Muscle of leg (tissue), 11 donors: Measurements from ENCODE around the gene DPYD. TPM values are rescaled to one million over a fixed set of nuclear protein-coding genes. Genes with fewer than 3 reads are reported as not detected.

ENCODE experiments used
- DNase-seq: peaks from one replicate; pipeline ENCODE4 v3.0.0; 2013
- H3K27ac ChIP-seq: one replicate; pipeline ENCODE4 v1.5.1; 2013; ENCODE audit warnings: mild to moderate bottlenecking, low read length, control low read depth
- H3K27me3 ChIP-seq: one replicate; pipeline ENCODE4 v1.6.1; 2013; ENCODE audit warnings: low read length; ENCODE audit not compliant: control insufficient read depth, insufficient read depth
- H3K36me3 ChIP-seq: one replicate; pipeline ENCODE4 v1.6.1; 2013; ENCODE audit warnings: low read length; ENCODE audit not compliant: control insufficient read depth, insufficient read depth
- H3K4me1 ChIP-seq: one replicate; pipeline ENCODE4 v1.6.1; 2013; ENCODE audit warnings: low read length; ENCODE audit not compliant: control insufficient read depth, insufficient read depth
- H3K4me3 ChIP-seq: one replicate; pipeline ENCODE4 v1.5.1; 2013; ENCODE audit warnings: low read length, control low read depth
- H3K9me3 ChIP-seq: replicated peaks from 2 replicates; pipeline ENCODE4 v1.6.1; 2013; ENCODE audit warnings: low read depth, low read length; ENCODE audit not compliant: control insufficient read depth
- WGBS: methylation state at CpG from one replicate; pipeline ENCODE4 v1.1.5; 2013; ENCODE audit warnings: missing lambda C conversion rate; ENCODE audit not compliant: insufficient coverage; 5-methylcytosine and 5-hydroxymethylcytosine counted together
- polyA plus RNA-seq, 8 donors: library from polyadenylated mRNA; unstranded; fragments of 120-200 nt; gene quantifications; one replicate each; pipeline versions ENCODE4 v1.2.1 to v1.2.3, GENCODE V29; 2013; ENCODE audit warnings: inconsistent platforms in 1 of 8, low replicate concordance in 1 of 8; ENCODE audit not compliant: insufficient read length in 8 of 8, insufficient read depth in 1 of 8
- total RNA-seq: library from RNA; stranded (reverse); fragments of 120-200 nt; gene quantifications from one replicate; pipeline ENCODE4 v1.2.4, GENCODE V29; 2013

The DPYD gene
- total and polyA plus RNA-seq, 9 donors: 7.3 to 14.7 (median 9.8) TPM

- Histone ChIP-seq H3K27me3 (no peaks in the 10 kb centered on the region), H3K27ac (no peak overlapping the region), H3K36me3 (no peaks in the 10 kb centered on the region), H3K9me3 (peaks cover 2% of the 10 kb centered on the region), H3K4me1 (no peaks in the 10 kb centered on the region), H3K4me3 (no peak overlapping the region)
- no peak for DNase-seq
- no CpG with 5 or more reads among the region's 1 CpG for WGBS
Observed at GRCh38 chr1:97646071-97646470, 274.8 kb downstream of the DPYD start.

DNA sequence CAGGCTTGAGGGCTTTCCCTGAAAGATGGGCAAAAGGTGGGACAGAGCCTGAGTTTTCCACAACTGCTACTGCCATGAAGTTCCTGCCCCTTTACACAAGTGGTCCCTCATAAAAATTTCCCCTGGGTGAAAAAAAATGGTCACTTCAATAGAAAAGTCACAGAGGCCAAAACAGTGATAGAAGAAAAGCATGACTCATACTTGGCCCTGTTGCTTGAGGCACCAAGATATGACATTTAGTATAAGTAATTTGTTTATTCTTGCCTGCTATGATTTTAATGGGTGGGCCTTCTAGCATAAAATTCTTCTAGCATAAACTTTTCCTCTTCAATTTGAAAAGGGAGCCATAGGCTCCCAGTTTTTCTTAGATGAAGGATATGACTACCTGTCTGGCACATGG is 280.2 kb downstream of the DPYD start:
- H3K27ac ChIP-seq: no peak overlapping the region
- no peak for DNase-seq

DNA sequence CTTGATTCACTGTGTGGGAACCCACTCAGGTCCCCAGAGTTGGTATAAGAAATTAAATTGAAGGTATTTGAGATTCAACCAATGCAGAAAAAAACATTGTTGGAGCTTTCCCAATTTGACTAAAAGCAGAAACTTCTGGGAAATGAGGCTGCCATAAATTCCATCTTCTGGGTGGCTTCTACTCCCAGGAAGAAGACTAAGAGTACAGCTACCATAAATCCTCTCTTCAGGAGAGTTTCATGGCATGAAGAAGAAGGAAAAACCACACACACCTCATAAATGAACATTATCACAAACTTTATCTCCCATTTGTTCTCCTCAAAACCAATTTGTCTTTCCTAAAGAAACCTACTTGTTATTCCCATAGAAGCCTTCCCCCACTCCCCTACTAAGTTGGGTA is 283.9 kb downstream of the DPYD start:
- Histone ChIP-seq H3K4me3 (no peak overlapping the region), H3K9me3 (no peaks in the 10 kb centered on the region), H3K27me3 (no peaks in the 10 kb centered on the region), H3K4me1 (no peaks in the 10 kb centered on the region), H3K36me3 (no peaks in the 10 kb centered on the region), H3K27ac (no peak overlapping the region)
- no peak for DNase-seq

More for the DNA sequence above, 280.2 kb downstream of the DPYD start:
- Histone ChIP-seq H3K36me3 (no peaks in the 10 kb centered on the region), H3K9me3 (no peaks in the 10 kb centered on the region), H3K4me1 (no peaks in the 10 kb centered on the region), H3K4me3 (no peak overlapping the region), H3K27me3 (no peaks in the 10 kb centered on the region)

DNA sequence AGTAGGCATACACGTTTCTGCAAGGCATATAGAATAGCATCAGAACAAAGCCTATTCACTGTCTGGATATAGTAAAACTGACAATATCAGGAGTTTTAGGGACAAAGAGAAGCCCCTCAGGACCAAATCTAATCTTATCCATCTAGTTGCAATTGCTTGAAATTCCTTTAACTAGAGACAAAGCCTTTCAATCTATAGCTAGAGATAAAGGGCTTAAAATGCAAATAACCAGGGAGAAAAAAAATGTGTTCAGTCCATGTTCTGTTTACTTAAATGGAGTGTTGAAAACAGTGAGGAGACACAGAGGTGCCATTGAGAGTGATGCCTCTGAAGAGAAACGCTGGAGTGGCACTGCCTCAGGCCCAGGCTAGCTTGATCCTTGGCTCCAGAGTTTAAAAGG is 286.1 kb downstream of the DPYD start:
- H3K27ac ChIP-seq: no peak overlapping the region
- H3K4me1 ChIP-seq: no peaks in the 10 kb centered on the region
- DNase-seq: no peak
- 83% methylated on average over 1 of the region's 2 CpGs for WGBS
- no peak overlapping the region for H3K4me3 ChIP-seq
- H3K9me3 ChIP-seq: no peaks in the 10 kb centered on the region
- H3K36me3 ChIP-seq: no peaks in the 10 kb centered on the region
- H3K27me3 ChIP-seq: no peaks in the 10 kb centered on the region

DNA sequence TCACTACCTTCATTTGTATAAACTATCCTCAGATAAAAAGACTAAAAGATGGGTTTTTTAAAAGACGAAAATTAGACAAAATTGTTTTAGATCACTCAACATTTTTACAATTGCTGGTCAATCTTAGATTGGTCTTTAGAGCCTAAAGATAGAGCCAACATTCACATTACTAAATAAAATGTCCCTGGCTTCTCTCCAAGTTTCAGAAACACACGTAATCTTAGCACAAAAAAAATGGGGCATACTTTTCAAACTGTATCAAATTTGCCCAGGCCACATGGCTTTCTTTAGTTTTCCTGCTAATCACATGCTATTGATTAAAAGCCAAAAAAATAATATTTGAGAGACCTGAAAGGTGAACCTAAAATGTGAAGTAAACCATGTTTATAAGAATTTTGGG is 288.1 kb downstream of the DPYD start:
- DNase-seq: no peak
- Histone ChIP-seq H3K4me1 (no peaks in the 10 kb centered on the region), H3K9me3 (no peaks in the 10 kb centered on the region), H3K27me3 (no peaks in the 10 kb centered on the region), H3K36me3 (no peaks in the 10 kb centered on the region), H3K4me3 (no peak overlapping the region), H3K27ac (no peak overlapping the region)
- WGBS: no CpG with 5 or more reads among the region's 2 CpGs

DNA sequence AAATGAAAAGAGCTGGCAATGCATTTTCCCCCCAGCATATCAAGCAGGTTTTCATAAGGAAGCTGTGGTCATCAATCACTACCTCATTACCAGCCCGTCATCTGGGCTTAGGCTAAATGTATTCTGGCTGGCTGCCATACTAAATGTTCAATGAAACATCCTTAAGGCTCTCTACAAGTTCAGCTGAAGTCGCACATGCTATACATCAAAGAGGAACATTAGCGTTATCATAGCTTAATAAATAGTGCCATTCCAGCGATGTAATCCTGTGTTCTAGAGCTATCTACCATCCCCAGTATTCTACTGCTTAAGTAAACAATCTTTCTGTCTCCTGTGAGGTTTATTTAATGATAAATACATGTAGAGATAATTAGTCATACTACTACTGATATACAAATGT is 288.8 kb downstream of the DPYD start:
- peak; percentile 15 for DNase-seq
- no peaks in the 10 kb centered on the region for H3K36me3 ChIP-seq
- 63% methylated on average over 2 of the region's 4 CpGs for WGBS

GRCh38 chr1:97630948-97631347 is 289.9 kb downstream of the DPYD start:
- peak; percentile 32 for DNase-seq
- H3K4me1 ChIP-seq: no peaks in the 10 kb centered on the region
- no peak overlapping the region for H3K27ac ChIP-seq
- H3K4me3 ChIP-seq: no peak overlapping the region
- H3K27me3 ChIP-seq: no peaks in the 10 kb centered on the region
- no peaks in the 10 kb centered on the region for H3K9me3 ChIP-seq
- WGBS: 45% methylated on average over 3 of the region's 3 CpGs
- H3K36me3 ChIP-seq: no peaks in the 10 kb centered on the region

More for the DNA sequence above, 288.8 kb downstream of the DPYD start:
- Histone ChIP-seq H3K4me1 (no peaks in the 10 kb centered on the region), H3K4me3 (no peak overlapping the region), H3K9me3 (no peaks in the 10 kb centered on the region), H3K27me3 (no peaks in the 10 kb centered on the region), H3K27ac (no peak overlapping the region)

GRCh38 chr1:97630281-97630680 is 290.6 kb downstream of the DPYD start:
- no peak overlapping the region for H3K27ac ChIP-seq
- H3K27me3 ChIP-seq: no peaks in the 10 kb centered on the region
- H3K4me1 ChIP-seq: no peaks in the 10 kb centered on the region
- H3K36me3 ChIP-seq: no peaks in the 10 kb centered on the region
- WGBS: 20% methylated on average over 1 of the region's 1 CpG
- H3K4me3 ChIP-seq: no peak overlapping the region
- no peak for DNase-seq
- no peaks in the 10 kb centered on the region for H3K9me3 ChIP-seq

DNA sequence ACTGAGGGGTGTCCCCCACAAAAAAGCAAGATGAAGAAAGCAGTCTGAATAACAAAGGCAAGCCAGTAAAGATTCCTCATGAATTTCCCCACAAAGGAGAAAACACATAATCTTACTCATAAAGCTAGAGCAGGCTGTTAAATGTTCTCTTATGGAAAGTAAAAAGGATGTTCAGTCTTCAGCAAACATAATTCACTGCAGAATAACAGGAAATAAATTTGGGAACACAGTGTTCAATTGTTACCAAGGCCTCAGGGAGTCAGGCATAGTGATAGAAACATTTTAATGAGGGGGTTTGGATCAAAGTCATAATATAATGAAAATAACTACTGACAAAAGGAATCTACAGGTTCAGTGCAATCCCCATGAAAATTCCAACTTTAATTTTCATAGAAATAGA is 297.6 kb downstream of the DPYD start:
- DNase-seq: no peak
- H3K27ac ChIP-seq: no peak overlapping the region
- no peaks in the 10 kb centered on the region for H3K4me1 ChIP-seq
- H3K4me3 ChIP-seq: no peak overlapping the region
- H3K36me3 ChIP-seq: no peaks in the 10 kb centered on the region
- no peaks in the 10 kb centered on the region for H3K9me3 ChIP-seq
- no peaks in the 10 kb centered on the region for H3K27me3 ChIP-seq

- Histone ChIP-seq H3K27me3 (no peaks in the 10 kb centered on the region), H3K27ac (no peak overlapping the region), H3K9me3 (no peaks in the 10 kb centered on the region), H3K36me3 (no peaks in the 10 kb centered on the region), H3K4me3 (no peak overlapping the region), H3K4me1 (no peaks in the 10 kb centered on the region)
- WGBS: no CpG with 5 or more reads among the region's 1 CpG
- no peak for DNase-seq
Observed at GRCh38 chr1:97621955-97622354, 298.9 kb downstream of the DPYD start.

DNA sequence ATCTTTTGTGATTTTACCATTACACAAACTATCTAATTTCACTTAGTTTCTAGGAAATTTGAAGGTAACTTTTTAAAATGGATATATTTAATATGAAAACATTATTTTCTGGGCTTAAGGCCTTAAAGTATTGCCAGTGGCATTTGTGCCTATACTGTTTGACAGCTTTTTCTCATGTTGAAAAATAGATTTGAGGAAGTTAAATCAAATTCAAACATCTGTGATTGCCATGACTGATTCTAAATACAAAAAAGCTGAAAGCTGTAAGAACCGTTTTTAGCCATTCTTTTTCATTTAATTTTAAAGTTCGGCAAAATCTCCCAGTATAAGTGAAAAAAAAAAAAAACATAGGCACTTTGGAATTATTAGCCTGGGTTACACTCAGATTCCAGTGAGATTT is 301.1 kb downstream of the DPYD start:
- Histone ChIP-seq H3K4me1 (no peaks in the 10 kb centered on the region), H3K9me3 (no peaks in the 10 kb centered on the region)
- no CpG with 5 or more reads among the region's 2 CpGs for WGBS

More for the DNA sequence above, 301.1 kb downstream of the DPYD start:
- Histone ChIP-seq H3K27ac (no peak overlapping the region), H3K27me3 (no peaks in the 10 kb centered on the region), H3K4me3 (no peak overlapping the region), H3K36me3 (no peaks in the 10 kb centered on the region)
- DNase-seq: no peak
